Stimulated activated CD4-positive, alpha-beta T cell treated with anti-CD3 and anti-CD28 coated beads, Interleukin-12 subunit alpha, Interleukin-12 subunit beta, amount 100 ng/mL, for 48 hours (primary cell): ENCODE results near the gene SLC7A9.

ENCODE experiments used
- DNase-seq, 3 donors: peaks; one replicate each; pipeline ENCODE4 v3.0.0-alpha.2; 2020; ENCODE audit warnings: low read depth in 2 of 3, low spot score in 1 of 3

Gene SLC7A9

DNA sequence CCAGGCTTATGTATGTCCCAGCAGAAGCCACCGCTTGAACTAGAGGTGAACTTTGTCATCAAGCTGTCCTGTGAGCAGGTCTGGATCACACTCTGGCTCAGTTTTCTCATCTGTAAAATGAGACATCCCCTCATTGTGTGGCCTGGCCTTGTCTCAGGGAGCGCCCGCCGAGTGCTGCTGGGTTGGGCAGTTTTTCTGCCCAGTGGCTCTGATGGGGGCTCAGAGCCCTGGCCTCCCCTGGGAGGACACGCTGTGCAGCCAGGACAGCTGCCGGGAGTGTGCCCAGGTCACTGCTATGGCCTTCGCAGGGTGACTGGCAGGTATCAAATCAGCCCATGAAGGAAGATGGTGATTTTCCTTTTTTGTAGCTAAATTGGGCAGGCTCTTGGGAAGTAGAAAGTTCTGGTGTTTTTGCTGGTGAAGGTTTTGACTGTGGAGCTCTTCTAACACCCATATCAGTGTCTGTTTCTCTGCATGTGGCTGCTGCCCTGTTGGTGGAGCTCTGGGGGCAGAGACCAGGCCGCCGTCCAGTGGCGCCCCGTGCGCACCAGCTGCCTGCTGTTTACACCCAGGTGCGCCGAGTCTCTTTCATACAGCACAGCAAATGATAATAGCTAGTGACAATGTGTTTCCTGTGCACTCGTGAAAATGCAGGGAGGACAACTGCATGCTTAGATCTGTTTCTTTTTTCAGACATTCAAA is 40.8 kb downstream of the SLC7A9 start:
- DNase-seq: no peak

DNA sequence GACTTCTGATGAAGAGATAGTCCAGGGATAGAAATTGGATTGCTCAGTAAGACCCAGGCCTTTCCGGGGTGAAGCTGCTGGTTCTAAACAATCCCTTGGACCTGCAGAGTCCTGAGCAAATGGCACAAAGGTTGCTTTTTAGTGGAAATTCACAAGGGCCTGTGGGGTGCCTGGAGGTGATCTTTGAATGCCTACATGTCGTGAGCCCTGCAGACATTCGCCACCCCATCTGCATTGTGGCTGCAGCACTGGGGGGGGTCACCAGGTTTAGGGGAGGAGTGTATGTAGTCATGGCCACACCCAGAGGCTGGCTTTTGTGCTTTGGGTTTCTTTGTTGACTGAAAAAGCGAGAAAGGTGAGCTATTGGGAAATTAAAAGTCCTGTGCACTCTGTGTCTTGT is 41.4 kb downstream of the SLC7A9 start:
- DNase-seq: no peak

DNA sequence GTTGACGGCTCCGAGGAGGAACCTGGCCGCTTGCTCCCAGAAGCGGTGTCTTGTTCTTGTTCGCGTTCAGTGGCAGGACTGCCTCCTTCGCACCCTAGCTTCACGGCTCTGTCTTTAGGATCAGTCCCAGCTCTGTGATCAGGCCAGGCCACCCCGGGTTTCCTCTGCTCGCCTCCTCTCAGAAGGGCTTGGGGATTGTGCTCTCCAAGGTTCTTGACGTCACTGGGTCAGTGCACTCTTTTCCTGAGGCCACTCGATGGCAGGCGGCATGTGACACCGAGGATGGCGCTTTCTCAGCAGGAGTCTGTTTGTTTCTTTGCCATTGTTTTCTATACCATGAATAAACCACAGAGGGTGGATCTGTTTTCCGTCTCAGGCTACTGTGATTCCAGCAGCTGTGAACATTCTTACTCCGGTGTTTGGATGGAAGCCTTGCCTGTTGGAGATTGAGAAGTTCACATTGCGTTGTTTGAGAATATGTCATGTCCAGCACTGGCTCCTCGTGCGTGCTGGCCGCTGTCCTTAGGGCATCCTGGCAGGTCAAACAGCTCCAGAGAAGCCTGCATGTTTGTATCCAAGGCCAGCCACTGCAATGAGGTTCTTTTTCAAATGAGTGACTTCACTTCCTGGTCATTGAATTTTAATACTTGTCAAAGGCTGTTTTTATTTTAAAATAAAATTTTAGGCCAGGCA is 44.5 kb downstream of the SLC7A9 start:
- DNase-seq: no peak

DNA sequence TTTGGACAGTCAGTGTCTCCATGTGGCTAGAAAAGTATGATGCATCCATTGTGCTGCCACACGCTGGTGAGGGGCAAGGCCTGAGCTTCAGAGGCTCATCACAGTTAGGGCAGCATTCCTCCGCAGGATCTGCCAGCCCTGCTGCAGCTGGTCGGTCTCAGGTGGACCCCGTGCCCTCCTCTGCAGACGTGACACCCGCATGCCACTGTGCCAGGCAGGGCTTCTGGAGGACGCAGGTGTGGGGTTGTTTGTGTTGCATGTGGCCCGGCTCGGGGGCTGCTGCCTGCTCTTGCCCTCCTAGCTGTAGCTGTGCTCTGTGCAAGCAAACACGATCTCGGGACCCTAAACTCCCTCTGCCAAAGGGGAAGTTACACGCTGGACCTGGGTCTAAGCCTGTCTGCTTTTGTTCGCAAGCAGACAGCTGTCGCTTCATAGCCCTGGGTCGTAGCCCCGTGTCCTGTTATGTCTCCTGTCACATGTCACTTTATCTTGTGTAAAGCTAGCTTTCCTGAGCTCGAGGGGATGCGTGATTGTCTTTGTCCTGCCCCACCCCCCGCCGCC is 45.3 kb downstream of the SLC7A9 start:
- no peak for DNase-seq

DNA sequence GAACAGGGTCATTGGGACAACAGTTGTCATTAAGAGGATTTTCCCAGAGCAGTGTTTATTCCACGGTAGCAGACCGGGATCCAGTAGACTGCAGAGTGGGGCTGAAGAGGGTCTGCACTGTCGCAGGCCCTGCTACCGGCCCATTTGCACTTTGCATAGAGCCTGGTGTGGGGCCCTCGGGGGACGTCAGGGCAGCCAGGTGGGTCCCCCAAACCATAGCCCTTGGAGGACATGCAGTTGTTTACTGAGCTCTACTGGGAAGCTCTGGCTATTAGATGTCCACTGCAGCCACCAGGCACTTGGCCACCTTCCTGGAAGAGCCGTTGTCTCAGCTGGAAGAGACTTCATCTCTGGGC is 45.8 kb downstream of the SLC7A9 start:
- DNase-seq: no peak

DNA sequence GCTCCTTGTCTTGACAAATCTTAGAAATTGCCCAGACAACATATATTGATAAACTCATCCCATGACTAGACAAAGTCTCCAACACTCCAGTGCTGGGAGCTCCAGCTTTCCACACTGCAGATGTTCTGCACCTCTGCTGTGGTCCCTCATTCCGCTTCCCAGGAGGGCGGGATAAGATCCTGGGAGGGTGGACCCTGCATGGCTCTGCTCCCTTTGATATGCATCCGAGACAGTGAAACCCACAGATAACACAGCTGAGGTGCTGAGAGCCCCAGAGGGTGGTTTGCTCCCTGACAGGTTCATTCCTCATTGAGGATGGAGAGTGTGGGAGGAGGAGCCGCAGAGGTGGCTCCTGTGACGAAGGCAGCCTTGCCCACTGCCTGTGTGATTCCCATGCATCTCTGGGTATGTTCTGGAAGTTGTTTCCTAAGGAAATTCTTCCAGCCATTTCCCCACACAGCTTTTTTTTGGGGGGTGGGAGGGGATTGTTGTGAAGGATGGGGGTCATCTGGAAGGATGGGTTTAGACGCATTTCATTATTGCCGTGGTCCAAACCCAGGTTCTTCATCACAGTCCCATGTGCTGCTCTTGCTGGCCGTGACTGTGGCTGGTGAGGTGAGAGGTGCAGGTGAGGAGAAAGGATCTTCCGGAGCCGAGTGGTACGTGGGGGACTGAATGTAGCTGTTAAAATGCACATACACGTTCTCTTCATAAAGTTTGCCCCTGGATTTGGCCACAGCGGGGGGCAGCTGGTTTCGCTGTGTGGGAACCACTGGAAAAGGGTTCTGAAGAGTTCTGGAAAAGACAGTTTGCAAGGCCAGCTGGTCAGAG is 46.4 kb downstream of the SLC7A9 start:
- DNase-seq: no peak

DNA sequence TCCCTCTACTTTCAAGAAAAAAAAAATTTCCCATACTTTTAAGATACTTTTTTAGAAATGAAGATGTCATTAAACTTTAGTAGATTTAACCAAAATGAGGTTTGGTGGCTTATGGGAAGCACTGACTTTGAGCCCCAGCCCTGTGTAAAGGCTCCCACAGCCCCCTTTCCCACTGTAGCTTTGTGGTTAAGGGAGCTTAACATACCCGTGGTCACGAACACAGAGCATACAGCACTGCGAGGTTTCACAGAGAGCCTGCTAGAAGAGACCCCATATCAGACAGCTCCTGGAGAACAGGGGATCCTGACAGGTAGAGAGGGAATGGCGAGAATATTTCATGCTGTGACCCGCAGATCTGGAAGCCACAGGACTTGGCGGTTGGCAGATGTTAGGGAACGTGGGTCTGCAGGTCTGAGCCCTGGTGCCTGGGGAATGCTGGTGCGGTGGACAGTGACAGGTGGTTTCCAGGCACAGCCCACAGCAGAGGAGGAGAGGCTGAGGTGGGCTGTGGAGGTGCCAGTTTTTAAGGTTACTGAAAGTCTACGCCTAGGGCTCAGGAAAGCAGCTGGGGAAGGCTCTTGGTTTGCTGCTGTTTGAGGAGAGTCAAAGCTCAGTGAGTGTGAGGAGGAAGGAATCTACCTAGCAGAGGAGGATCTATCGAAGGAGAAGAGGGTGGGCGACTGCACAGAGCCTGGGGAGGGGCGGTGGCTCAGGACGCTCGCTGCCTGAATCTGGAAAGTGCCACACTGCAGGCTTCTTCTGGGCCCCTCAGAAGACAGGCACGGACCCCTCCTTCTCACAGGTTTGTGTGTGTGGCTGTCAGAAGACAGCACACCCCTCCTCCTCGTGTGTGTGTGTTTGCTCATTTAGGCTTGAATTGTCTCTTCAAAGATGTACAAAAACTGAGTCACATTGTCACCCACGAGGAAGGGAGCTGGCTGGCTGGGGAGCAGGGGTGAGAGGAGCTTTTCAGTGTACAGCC is 49.9 kb downstream of the SLC7A9 start:
- no peak for DNase-seq

DNA sequence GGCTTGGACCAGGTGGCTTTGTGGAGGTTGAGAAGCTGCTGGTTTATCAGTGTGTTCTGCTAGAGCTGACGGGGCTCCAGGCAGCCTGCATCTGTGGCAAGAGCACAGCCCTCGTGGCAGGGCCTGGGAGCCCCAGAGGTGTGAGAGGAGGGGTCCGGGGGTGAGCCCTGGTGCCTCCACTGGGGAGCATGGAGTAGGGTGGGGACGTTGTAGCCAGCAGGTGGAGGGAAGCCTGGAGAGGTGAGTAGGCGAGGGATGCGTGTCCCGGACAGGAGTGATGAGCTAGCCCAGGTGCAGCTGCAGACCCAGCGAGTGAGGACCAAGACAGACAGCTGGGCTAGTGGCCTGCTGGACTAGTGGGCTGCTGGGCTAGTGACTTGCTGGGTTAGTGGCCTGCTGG is 51.0 kb downstream of the SLC7A9 start:
- DNase-seq: no peak

DNA sequence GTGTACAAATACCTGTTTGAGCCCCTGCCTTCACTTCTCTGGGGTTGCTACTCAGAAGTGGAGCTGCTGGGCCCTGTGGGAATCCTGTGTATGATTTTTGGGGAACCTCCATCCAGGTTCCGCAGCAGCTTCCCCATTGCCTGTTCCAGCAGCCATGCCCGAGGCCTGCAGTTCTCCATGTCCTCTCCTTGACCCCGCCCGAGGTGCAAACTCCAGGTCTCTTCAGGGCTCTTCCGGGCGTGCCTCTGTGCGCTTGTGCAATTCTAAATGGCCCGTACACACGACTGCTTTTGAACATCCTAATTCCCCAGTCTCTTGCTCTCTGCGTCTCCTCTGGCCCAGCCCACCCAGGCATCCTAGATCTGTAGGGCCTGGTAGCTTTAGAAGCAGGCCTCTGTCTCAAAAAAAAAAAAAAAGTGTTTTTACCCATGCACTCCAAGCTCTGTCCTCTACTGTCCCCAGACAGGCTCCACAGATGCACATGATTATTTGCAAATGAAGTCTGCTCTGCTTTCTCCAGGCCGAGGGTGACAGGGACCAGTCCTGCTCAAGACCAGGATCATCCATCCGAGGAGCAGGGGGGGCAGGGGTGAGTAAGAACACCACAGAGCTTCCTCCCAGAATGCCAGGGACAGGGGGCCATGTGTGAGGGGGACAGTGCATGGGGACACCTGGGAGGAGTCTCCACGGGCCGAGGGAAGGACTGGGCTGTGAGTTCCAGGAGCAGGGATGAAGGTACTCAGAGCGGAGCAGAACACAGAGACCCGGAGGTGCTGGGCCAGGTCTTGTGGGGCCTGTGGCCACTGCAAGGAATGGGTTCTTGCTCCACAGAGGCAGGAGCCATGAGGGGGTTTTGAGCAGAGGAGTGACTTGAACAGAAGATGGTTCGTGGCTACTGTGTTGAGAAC is 51.7 kb downstream of the SLC7A9 start:
- DNase-seq: no peak

DNA sequence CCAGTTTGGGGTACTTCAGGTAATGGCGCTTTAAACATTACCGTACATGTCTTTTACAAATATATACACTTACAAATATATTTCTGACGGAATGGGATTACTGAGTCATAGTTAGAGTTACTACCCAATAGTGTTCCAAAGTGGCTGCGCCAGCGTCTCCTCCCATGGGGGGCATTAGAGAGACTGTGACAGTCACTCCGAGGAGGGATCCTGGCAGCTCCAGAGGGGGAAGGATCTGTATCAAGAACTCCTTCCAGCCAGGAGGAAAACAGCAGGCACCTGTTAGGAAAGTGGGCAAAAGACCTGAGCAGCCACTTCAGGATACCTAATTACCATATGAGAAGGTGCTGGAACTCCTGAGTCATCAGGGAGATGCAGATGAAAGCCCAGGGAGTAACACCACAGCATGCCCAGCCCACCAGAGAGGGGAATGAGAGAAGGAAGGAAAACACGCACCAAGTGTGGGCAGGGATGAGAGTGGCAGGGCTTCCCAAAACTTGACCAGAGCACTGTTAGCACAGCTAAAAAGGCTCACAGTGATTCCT is 52.9 kb downstream of the SLC7A9 start:
- DNase-seq: no peak

DNA sequence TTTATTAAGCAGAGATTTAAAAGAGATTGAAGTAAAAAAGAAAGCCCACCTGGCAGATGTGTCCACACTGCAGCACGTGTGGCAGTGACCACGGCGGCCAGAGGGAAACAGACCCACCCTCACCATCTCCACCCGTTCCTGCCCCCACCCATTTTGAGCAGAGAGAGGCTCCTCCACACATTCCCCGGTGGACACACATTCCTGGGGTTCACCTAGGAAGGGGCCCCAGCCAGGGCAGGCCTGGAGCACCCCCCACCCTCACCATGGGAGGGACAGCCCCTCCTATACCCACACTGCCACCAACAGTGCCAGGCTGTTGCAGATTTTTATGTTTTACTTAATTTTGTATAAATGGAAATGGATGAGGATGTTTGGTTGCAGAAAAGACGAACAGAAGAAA is 54.9 kb downstream of the SLC7A9 start:
- DNase-seq: no peak

DNA sequence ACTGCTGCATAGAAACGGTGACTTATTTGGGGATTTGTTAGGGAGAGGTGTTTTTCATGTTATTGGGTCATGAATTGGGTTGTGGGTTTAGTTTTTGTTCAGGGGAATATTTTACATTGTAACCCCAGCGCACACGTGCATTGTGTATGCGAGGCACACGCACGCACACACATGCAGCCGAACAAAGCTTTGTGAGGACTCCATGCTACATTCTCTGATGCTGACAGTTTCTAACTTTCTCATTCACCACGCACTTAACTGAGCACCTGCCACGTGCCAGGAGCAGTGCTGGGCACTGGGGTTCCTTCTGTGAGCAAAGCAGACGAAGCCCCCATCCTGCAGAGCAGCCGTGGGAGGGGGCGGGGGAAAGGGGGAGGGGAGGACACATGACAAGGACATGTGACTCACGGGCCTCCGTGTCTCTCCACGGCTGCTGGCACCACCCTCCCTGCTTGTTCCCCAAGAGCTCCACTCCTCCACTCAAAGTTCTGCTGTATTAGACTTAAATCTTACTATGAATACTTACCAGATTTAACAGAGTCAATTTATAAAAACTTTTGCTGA is 55.6 kb downstream of the SLC7A9 start:
- no peak for DNase-seq

DNA sequence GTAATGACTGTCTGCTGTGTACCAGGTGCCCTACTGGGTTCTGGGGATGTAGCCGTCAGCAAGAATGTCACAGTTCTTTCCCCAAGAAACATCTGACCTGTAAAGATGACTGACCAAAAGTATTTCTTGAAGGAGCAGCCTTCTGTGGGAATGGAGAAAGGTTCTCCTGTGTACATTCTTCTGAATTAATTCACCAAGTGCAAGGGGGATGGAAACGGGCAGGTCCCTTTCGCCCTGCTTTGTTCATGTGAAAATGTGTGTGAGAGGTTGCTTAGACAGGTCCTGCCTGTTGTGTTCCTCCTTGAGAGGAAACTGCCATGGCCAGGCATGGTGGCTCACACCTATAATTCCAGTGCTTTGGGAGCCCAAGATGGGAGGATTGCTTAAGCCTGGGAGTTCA is 57.0 kb downstream of the SLC7A9 start:
- DNase-seq: no peak

DNA sequence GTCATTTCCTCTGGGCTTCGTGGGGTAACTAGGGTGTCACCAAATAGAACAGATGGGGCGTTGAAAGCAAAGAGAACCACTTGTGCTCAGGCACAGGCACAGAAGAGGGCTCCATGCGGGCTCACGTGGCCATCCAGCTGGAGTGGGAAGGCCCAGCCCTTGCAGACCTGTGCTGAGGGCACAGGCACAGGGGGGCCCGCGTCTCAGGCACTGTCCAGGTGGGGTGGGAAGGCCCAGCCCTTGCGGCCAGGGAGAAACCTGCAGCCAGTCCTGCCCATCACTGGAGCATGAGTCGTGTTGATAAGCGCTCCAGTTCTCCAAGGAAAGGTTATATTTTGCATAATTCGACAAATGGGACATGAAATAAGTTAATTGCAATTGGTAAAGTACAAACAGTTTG is 57.5 kb downstream of the SLC7A9 start:
- DNase-seq: no peak

DNA sequence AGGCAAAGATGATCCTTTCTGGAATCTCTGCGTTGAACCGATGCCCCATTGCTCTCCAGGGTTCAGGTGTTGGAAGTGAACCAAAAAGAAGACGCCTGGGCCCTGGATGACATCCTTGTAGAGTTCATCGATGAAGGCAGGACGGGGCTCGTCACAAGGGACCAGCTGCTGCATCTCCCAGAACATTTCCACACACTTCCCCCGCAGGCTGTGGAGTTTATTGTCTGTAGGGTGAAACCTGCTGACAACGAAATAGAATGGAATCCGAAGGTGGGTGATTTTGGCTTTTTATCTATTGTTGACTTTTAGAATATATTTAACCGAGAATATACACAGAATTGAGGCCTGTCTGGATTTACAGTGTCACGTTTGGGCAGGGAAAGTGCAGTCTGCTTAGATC is 58.4 kb downstream of the SLC7A9 start:
- DNase-seq: no peak

DNA sequence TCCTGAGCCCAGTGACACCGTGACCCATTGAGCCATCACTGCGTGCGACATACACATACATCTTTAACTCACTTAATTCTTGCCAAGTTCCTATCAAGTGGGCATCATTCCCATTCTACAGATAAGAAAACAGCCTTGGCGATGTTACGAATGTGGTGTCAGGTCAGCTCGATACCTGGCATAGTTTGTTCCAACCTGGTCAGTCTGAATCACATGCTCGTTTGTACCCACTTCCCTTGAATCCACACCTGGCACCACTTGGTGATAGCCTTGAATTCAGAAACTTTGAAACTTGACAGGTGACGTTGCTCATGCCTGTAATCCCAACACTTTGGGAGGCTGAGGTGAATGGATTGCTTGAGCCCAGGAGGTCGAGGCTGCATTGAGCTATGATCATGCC is 59.1 kb downstream of the SLC7A9 start:
- no peak for DNase-seq

DNA sequence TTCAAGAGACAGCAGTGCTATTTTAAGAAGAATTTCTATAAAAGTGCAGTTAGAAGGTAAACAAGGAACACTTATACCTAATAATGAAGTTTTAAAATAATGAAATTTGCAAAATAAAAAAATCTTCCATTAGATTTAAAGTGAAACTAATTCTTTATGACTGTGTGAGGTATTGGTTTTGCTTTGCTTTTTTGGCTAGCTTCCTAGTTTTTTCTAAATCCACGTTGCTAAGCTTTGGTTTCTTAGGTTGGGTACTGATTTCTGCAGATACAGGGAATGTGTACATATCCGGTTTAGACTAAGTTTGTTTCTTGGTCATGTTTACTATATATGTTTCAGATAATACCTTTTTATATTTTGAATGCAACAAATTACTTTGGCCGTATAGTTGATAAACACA is 59.8 kb downstream of the SLC7A9 start:
- no peak for DNase-seq

DNA sequence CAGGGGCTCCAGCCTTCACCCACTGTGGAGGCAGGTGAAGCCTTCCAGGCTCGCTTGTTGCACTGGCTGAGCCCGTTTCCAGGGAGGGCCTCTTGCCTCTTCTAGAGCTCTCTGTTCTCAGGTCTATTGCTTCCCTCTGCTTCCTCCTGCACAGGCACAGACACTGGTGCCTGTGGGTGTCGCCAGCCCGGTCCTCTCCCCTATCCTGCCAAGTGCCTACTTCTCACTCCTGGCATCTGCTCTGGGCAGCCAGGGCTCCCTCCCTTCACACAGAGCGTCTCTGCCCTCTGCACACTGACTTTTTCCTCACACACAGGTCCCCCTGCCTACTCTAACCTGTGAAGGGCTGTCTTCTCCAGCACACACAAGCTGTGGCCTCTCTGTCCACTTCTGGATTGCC is 60.3 kb downstream of the SLC7A9 start:
- DNase-seq: no peak

DNA sequence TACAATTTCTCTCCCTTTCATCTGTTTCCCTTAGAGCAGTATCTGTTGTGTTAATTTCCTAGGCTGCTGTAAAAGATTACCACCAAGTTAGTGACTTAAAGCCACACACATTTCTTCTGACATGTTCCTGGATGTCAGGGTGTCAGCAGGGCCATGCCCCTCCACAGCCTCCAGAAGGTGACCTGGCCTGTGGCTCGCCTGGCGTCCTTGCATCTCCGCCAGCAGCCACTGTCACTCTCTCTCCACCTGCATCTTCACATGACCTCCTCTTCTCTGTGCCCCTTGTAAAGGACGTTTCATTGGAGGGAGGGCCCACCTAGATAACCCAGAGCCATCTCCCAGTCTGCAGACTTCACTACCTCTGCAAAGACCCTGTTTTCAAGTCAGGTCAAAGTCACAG is 61.3 kb downstream of the SLC7A9 start:
- DNase-seq: no peak
